Activated B cell treated with CpG ODN at 0.5 μM for 24 hours (primary cell): ENCODE measurements around the gene DBNDD1. TPM values are rescaled to one million over a fixed set of nuclear protein-coding genes. Genes with fewer than 3 reads are reported as not detected.
A peak's percentile ranks its signal among the peaks of the same experiment; 100 is the strongest.

Source experiments
- ATAC-seq: fragments of 200-7000 bp; cut with Tn5 transposase; one replicate; pipeline ENCODE4 v1.10.0; 2021; ENCODE audit warnings: low read depth, mild to moderate bottlenecking, moderate library complexity
- CTCF ChIA-PET: fragments of 350-600 bp; sonication (Branson Sonifier 250); formaldehyde crosslinking; loops from one replicate; lab custom pipeline; 2021; ENCODE audit warnings: antibody characterized with exemption; lab: Charles Lee
- POLR2A ChIA-PET: fragments of 350-600 bp; sonication (Branson Sonifier 250); formaldehyde crosslinking; loops from one replicate; lab custom pipeline; 2021; ENCODE audit warnings: antibody characterized with exemption; lab: Charles Lee
- DNase-seq: peaks from one replicate; pipeline ENCODE4 v3.0.0; 2022
- H3K27ac Mint-ChIP-seq: one replicate; pipeline ENCODE4 v1.8.0; 2020; ENCODE audit warnings: mixed read lengths
- H3K27me3 Mint-ChIP-seq: one replicate; pipeline ENCODE4 v1.8.0; 2021; ENCODE audit warnings: mixed read lengths
- H3K36me3 Mint-ChIP-seq: one replicate; pipeline ENCODE4 v1.8.0; 2021; ENCODE audit warnings: low read depth, mixed read lengths
- H3K4me1 Mint-ChIP-seq: one replicate; pipeline ENCODE4 v1.8.0; 2021; ENCODE audit warnings: mixed read lengths
- H3K4me3 Mint-ChIP-seq: one replicate; pipeline ENCODE4 v1.8.0; 2020; ENCODE audit warnings: mild to moderate bottlenecking, mixed read lengths
- H3K9me3 Mint-ChIP-seq: one replicate; pipeline ENCODE4 v1.8.0; 2020; ENCODE audit warnings: mixed read lengths
- intact Hi-C: fragments of 100-400 bp; cut with micrococcal nuclease; formaldehyde crosslinking; loops from one replicate; pipeline ENCODE4 v1.15.1; 2024
- total RNA-seq: library from RNA; stranded (reverse); gene quantifications from 2 replicates; pipeline ENCODE4 v1.2.3, GENCODE V29; 2022
- TF ChIP-seq, protein P1 (sequence below): fragments of 200-600 bp; IDR thresholded peaks from one replicate; pipeline ENCODE4 v1.8.0; 2022; ENCODE audit warnings: antibody characterized with exemption, mild to moderate bottlenecking

The DBNDD1 gene
- total RNA-seq, 1 donor from 2014 or later: 0.47 TPM

GRCh38 chr16:89990799-89991198 is 28.5 kb downstream of the DBNDD1 start:
- POLR2A ChIA-PET: no interaction called here
- H3K4me3 Mint-ChIP-seq: no peak overlapping the region
- H3K36me3 Mint-ChIP-seq: peaks cover 79% of the 10 kb centered on the region
- DNase-seq (no peak), ATAC-seq (no peak)
- no peak overlapping the region for H3K27ac Mint-ChIP-seq
- CTCF ChIA-PET: no interaction called here
- no peaks in the 10 kb centered on the region for H3K9me3 Mint-ChIP-seq
- intact Hi-C loops: no loop called here
- peaks cover 14% of the 10 kb centered on the region for H3K4me1 Mint-ChIP-seq
- no peaks in the 10 kb centered on the region for H3K27me3 Mint-ChIP-seq
- TF ChIP-seq, protein P1, sequence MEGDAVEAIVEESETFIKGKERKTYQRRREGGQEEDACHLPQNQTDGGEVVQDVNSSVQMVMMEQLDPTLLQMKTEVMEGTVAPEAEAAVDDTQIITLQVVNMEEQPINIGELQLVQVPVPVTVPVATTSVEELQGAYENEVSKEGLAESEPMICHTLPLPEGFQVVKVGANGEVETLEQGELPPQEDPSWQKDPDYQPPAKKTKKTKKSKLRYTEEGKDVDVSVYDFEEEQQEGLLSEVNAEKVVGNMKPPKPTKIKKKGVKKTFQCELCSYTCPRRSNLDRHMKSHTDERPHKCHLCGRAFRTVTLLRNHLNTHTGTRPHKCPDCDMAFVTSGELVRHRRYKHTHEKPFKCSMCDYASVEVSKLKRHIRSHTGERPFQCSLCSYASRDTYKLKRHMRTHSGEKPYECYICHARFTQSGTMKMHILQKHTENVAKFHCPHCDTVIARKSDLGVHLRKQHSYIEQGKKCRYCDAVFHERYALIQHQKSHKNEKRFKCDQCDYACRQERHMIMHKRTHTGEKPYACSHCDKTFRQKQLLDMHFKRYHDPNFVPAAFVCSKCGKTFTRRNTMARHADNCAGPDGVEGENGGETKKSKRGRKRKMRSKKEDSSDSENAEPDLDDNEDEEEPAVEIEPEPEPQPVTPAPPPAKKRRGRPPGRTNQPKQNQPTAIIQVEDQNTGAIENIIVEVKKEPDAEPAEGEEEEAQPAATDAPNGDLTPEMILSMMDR: no peak

DNA sequence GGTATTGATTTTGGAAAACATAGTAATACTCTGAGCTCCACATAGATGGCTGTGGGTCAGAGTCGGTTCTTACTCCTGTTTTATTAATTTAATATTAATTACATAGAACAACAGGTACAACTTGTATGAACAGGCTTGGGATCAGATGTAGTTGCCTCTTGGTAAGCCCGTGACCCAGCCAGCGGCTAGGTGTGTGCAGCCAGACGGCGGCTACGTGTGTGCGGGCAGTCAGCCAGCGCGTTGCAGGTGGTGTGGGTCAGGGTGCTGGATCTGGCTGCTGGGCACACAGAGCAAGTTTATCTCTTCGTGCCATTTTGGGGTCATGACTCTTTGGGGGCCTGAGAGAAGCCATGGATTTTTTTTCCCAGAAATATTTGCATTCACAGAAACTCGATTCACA is 30.3 kb downstream of the DBNDD1 start:
- intact Hi-C loops: no loop called here
- ATAC-seq: no peak
- POLR2A ChIA-PET: no interaction called here
- peaks cover 77% of the 10 kb centered on the region for H3K36me3 Mint-ChIP-seq
- CTCF ChIA-PET: no interaction called here
- H3K4me1 Mint-ChIP-seq: peaks cover 14% of the 10 kb centered on the region
- no peaks in the 10 kb centered on the region for H3K9me3 Mint-ChIP-seq
- no peak for DNase-seq
- H3K27me3 Mint-ChIP-seq: no peaks in the 10 kb centered on the region
- TF ChIP-seq, protein P1: no peak
- no peak overlapping the region for H3K27ac Mint-ChIP-seq
- H3K4me3 Mint-ChIP-seq: no peak overlapping the region

DNA sequence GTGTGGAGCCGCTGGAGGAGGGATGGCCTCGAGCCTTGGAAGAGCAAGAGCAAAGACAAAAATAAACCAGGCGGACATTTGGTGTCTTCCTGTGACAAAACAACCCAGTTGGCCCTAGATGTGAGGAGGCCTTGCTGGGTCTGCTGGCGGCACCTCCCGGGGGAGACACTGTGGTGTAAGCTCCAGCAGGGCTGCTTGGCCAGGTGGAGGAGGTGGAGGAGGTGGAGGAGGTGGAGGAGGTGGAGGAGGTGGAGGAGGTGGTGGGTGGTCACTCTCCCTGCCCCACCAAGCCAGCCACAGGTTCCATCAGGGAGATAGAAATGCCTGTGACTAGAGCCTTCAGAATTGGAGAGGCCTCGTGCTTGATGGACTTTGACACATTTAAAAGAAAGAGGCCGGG is 32.1 kb downstream of the DBNDD1 start:
- Mint-ChIP-seq H3K27ac (peak overlapping the region; percentile 18), H3K9me3 (no peaks in the 10 kb centered on the region), H3K4me3 (no peak overlapping the region), H3K36me3 (peaks cover 72% of the 10 kb centered on the region), H3K4me1 (peaks cover 14% of the 10 kb centered on the region), H3K27me3 (no peaks in the 10 kb centered on the region)
- DNase-seq (no peak), ATAC-seq (no peak)
- TF ChIP-seq, protein P1: no peak
- ChIA-PET POLR2A (interaction anchor here (1.1 to 1.7 kb wide), 3 partner anchors 13 to 22 kb away, joined by 3 read pairs; no protein-coding TSS in a partner anchor), CTCF (no interaction called here)
- intact Hi-C loops: no loop called here

GRCh38 chr16:89986600-89986999 is 32.7 kb downstream of the DBNDD1 start:
- ChIA-PET CTCF (no interaction called here), POLR2A (interaction anchor here (1.1 to 1.7 kb wide), 3 partner anchors 13 to 22 kb away, joined by 3 read pairs; no protein-coding TSS in a partner anchor)
- ATAC-seq (peak; percentile 89), DNase-seq (no peak)
- Mint-ChIP-seq H3K27ac (peak overlapping the region; percentile 18), H3K4me3 (no peak overlapping the region), H3K27me3 (no peaks in the 10 kb centered on the region), H3K36me3 (peaks cover 72% of the 10 kb centered on the region), H3K4me1 (peaks cover 17% of the 10 kb centered on the region), H3K9me3 (no peaks in the 10 kb centered on the region)
- intact Hi-C loops: no loop called here
- TF ChIP-seq, protein P1: no peak

DNA sequence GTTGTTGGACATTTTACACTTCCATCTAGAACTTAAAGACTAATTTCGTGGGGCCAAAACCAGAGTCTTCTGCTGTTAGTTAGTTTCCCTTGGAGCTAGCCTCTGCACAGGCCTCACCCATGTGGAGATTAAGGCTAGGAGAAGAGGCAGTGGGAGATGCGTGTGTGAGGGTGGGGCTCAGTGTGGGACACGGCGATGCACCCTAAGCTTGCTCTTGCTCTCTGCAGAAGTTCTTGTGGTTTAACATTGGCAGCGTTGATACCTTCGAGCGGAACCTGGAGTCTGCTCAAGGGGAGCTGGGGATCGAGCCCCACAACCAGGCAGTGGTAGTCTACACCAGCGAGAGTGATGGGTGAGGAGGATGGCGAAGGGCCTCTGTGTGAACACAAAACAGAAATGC is 34.0 kb downstream of the DBNDD1 start:
- peaks cover 70% of the 10 kb centered on the region for H3K36me3 Mint-ChIP-seq
- H3K9me3 Mint-ChIP-seq: no peaks in the 10 kb centered on the region
- ChIA-PET POLR2A (interaction anchor here (0.6 to 0.9 kb wide), 2 partner anchors 112 to 440 kb away, joined by 4 read pairs; partner anchors contain the start of gene TCF25), CTCF (no interaction called here)
- no peak for DNase-seq
- intact Hi-C loops: no loop called here
- peaks cover 21% of the 10 kb centered on the region for H3K4me1 Mint-ChIP-seq
- H3K27ac Mint-ChIP-seq: no peak overlapping the region
- ATAC-seq: no peak
- H3K27me3 Mint-ChIP-seq: no peaks in the 10 kb centered on the region
- H3K4me3 Mint-ChIP-seq: no peak overlapping the region
- TF ChIP-seq, protein P1: no peak
